NOMO-1 treated with DMSO at 0.1 percent for 48 hours (cell line): ENCODE measurements around the gene ZFP1.
"Not testable (repeated sequence)": the region's sequence is repeated elsewhere in the genome, so short reads cannot be mapped to it uniquely, and the experiment has no call there.

Source experiments
- DNase-seq: peaks from one replicate; lab custom pipeline; 2025; ENCODE audit not compliant: unreplicated experiment; lab: John Stamatoyannopoulos, UW

Gene ZFP1

GRCh38 chr16:75203096-75203495 lies 54.8 kb downstream of the ZFP1 start:
- no peak for DNase-seq

- DNase-seq, result no peak
Observed at GRCh38 chr16:75203667-75204409, 55.5 kb downstream of the ZFP1 start.

GRCh38 chr16:75204410-75204758 lies 56.1 kb downstream of the ZFP1 start:
- DNase-seq, result no peak

- DNase-seq, result not testable (repeated sequence)
Observed at GRCh38 chr16:75204905-75205304, 56.6 kb downstream of the ZFP1 start.

GRCh38 chr16:75205438-75205837 lies 57.1 kb downstream of the ZFP1 start:
- DNase-seq, result not testable (repeated sequence)

GRCh38 chr16:75205961-75206748 lies 57.8 kb downstream of the ZFP1 start:
- not testable (repeated sequence) for DNase-seq

- no peak for DNase-seq
Observed at GRCh38 chr16:75206749-75207451, 58.6 kb downstream of the ZFP1 start, which contains the start of gene CTRB2. CTRB2 (minus strand) TSS chr16:75207161; CDS start chr16:75207141, 20 bp downstream.

- DNase-seq, result no peak
Observed at GRCh38 chr16:75207831-75208230, 59.5 kb downstream of the ZFP1 start.

- no peak for DNase-seq
Observed at GRCh38 chr16:75208242-75208825, 60.0 kb downstream of the ZFP1 start.

- no peak for DNase-seq
Observed at GRCh38 chr16:75208861-75209505, 60.7 kb downstream of the ZFP1 start.

GRCh38 chr16:75209514-75209913 lies 61.2 kb downstream of the ZFP1 start:
- not testable (repeated sequence) for DNase-seq

- no peak for DNase-seq
Observed at GRCh38 chr16:75209944-75210343, 61.6 kb downstream of the ZFP1 start.

- DNase-seq, result not testable (repeated sequence)
Observed at GRCh38 chr16:75211286-75211685, 63.0 kb downstream of the ZFP1 start.

GRCh38 chr16:75216127-75216526 lies 67.8 kb downstream of the ZFP1 start:
- no peak for DNase-seq

- DNase-seq, result no peak
Observed at GRCh38 chr16:75216576-75216975, 68.3 kb downstream of the ZFP1 start.

- DNase-seq, result no peak
Observed at GRCh38 chr16:75217389-75217851, 69.1 kb downstream of the ZFP1 start.

- DNase-seq, result no peak
Observed at GRCh38 chr16:75218256-75219076, 70.1 kb downstream of the ZFP1 start, which contains the start of gene CTRB1. CTRB1 (plus strand) TSS chr16:75218988; CDS start chr16:75219008, 20 bp downstream.

GRCh38 chr16:75219088-75219487 lies 70.8 kb downstream of the ZFP1 start:
- no peak for DNase-seq

GRCh38 chr16:75219838-75220237 lies 71.5 kb downstream of the ZFP1 start:
- DNase-seq, result no peak
